ENCODE results near the gene CDC14B.
A peak's percentile ranks its signal among the peaks of the same experiment; 100 is the strongest.

DNA sequence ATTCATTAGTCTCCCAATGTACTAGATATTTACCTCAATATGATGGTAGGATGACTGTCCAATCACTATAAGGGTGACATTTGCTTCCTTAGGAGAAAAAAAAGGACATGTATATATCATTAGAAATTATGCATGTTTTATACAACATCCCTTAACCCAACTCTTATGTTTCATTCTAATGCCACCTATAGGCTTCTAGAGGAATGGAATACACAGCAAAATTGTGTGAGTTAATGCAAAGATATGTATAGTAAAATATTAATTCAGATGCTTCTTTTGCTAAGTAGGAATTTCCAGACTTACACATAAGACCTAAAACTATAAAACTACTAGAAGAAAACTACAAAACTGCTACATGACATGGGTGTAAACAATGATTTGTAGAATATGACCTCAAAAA, 32.0 kb upstream of the CDC14B start:
- TF ChIP-seq, protein P1, sequence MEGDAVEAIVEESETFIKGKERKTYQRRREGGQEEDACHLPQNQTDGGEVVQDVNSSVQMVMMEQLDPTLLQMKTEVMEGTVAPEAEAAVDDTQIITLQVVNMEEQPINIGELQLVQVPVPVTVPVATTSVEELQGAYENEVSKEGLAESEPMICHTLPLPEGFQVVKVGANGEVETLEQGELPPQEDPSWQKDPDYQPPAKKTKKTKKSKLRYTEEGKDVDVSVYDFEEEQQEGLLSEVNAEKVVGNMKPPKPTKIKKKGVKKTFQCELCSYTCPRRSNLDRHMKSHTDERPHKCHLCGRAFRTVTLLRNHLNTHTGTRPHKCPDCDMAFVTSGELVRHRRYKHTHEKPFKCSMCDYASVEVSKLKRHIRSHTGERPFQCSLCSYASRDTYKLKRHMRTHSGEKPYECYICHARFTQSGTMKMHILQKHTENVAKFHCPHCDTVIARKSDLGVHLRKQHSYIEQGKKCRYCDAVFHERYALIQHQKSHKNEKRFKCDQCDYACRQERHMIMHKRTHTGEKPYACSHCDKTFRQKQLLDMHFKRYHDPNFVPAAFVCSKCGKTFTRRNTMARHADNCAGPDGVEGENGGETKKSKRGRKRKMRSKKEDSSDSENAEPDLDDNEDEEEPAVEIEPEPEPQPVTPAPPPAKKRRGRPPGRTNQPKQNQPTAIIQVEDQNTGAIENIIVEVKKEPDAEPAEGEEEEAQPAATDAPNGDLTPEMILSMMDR (IDR thresholded peaks at IDR 0.05), result peak; percentile 18 to 38 (median 34)
- TF ChIP-seq POLR2A (IDR thresholded peaks at IDR 0.05), result no peak
